ENCODE results near the gene EPN2. TPM values are rescaled to one million over a fixed set of nuclear protein-coding genes. Genes with fewer than 3 reads are reported as not detected.

EPN2 gene
- total RNA-seq, 1 experiment from 2014 or later: 25.0 TPM

- no peak for DNase-seq (ENCODE audit: extremely low read depth, low read depth)
Measured at GRCh38 chr17:19306160-19307111, 69.3 kb downstream of the EPN2 start.

GRCh38 chr17:19307521-19307920 lies 70.4 kb downstream of the EPN2 start:
- DNase-seq (ENCODE audit: extremely low read depth, low read depth): no peak

- no peak for DNase-seq (ENCODE audit: extremely low read depth, low read depth)
Measured at GRCh38 chr17:19308398-19308797, 71.2 kb downstream of the EPN2 start.

GRCh38 chr17:19309701-19310100 lies 72.5 kb downstream of the EPN2 start:
- DNase-seq (ENCODE audit: extremely low read depth, low read depth): no peak

GRCh38 chr17:19310151-19310550 lies 73.0 kb downstream of the EPN2 start:
- no peak for DNase-seq (ENCODE audit: extremely low read depth, low read depth)

GRCh38 chr17:19311016-19311415 lies 73.8 kb downstream of the EPN2 start:
- DNase-seq (ENCODE audit: extremely low read depth, low read depth): no peak

- DNase-seq (ENCODE audit: extremely low read depth, low read depth): no peak
Measured at GRCh38 chr17:19311421-19312215, 74.5 kb downstream of the EPN2 start.

GRCh38 chr17:19312406-19312805 lies 75.2 kb downstream of the EPN2 start:
- DNase-seq (ENCODE audit: extremely low read depth, low read depth): no peak

- no peak for DNase-seq (ENCODE audit: extremely low read depth, low read depth)
Measured at GRCh38 chr17:19313066-19313745, 76.0 kb downstream of the EPN2 start.

- DNase-seq (ENCODE audit: extremely low read depth, low read depth): no peak
Measured at GRCh38 chr17:19313746-19314651, 76.8 kb downstream of the EPN2 start.

- DNase-seq (ENCODE audit: extremely low read depth, low read depth): no peak
Measured at GRCh38 chr17:19315104-19315503, 77.9 kb downstream of the EPN2 start.

- DNase-seq (ENCODE audit: extremely low read depth, low read depth): no peak
Measured at GRCh38 chr17:19316761-19317358, 79.7 kb downstream of the EPN2 start.

- peak; percentile 22 for DNase-seq (ENCODE audit: extremely low read depth, low read depth)
Measured at GRCh38 chr17:19317359-19318095, 80.4 kb downstream of the EPN2 start.

GRCh38 chr17:19318611-19319010 lies 81.4 kb downstream of the EPN2 start:
- DNase-seq (ENCODE audit: extremely low read depth, low read depth): no peak

GRCh38 chr17:19319771-19320505 lies 82.8 kb downstream of the EPN2 start:
- no peak for DNase-seq (ENCODE audit: extremely low read depth, low read depth)

GRCh38 chr17:19320876-19321275 lies 83.7 kb downstream of the EPN2 start:
- no peak for DNase-seq (ENCODE audit: extremely low read depth, low read depth)

GRCh38 chr17:19321481-19322128 lies 84.4 kb downstream of the EPN2 start:
- no peak for DNase-seq (ENCODE audit: extremely low read depth, low read depth)

- no peak for DNase-seq (ENCODE audit: extremely low read depth, low read depth)
Measured at GRCh38 chr17:19322129-19322505, 85.0 kb downstream of the EPN2 start.

Measured in NCI-H460 (cell line).